Hepatocyte (in vitro differentiated cells): ENCODE data around the gene CD164L2.

Source experiments
- CTCF ChIP-seq: fragments of 200-600 bp; sonication (generic); IDR thresholded peaks from 2 replicates; pipeline ENCODE4 v1.5.1; 2016; ENCODE audit warnings: antibody characterized with exemption, mild to moderate bottlenecking; ENCODE audit not compliant: poor library complexity
- EZH2 ChIP-seq: fragments of 200-600 bp; sonication (generic); IDR thresholded peaks from 2 replicates; pipeline ENCODE4 v1.6.1; 2016; ENCODE audit warnings: antibody characterized with exemption, mild to moderate bottlenecking, borderline replicate concordance

DNA sequence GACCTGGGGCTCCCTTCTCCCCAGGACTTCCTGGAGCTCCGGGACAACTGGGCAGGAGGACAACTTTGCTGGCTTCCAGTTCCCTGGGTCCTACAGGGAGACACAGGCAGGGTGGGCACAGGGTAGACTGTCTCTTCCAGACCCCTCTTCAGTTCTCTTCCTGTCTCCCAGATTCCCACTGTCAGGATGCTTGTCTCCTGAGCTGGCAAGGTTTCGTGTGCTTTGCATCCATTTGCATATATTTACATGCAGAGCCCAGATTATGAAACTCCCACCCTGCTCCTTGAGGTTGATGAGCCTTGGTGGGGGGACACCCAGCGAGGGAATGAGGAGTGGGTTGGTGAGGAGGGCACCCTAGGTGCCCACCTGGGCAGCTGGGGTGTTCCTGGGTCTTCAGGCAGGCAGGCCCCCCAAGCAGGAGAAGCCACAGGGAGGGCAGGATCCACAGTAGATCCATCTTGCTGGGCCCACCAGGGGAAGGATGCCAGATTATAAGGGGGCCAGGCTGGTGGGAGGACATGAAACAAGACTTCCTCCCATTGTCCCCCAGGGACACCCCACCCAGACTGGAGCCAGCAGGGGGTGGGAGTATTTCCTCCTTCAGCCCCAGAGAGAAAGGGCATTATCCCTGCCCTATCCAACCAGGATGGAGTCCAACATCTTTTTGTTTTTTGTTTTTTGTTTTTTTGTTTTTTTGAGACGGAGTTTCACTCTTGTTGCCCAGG, 8.6 kb downstream of the CD164L2 start, which contains the start of gene FCN3:
- TF ChIP-seq CTCF, result no peak
- TF ChIP-seq EZH2, result no peak
